HEK293 (cell line): Measurements from ENCODE around the gene ITGB4.

Experiments used
- CTCF ChIA-PET: fragments of 350-600 bp; formaldehyde crosslinking; extraction: SDS; loops from one replicate; lab custom pipeline; 2021; ENCODE audit warnings: antibody characterized with exemption; lab: Yijun Ruan, JAX
- POLR2A ChIA-PET: fragments of 300-600 bp; formaldehyde crosslinking; extraction: SDS; loops from one replicate; lab custom pipeline; 2020; ENCODE audit warnings: antibody characterized with exemption, inconsistent platforms; lab: Yijun Ruan, JAX
- H3K27ac ChIP-seq: fragments of 200-500 bp; sonication (Bioruptor generic); 2 replicates; pipeline ENCODE4 v1.5.1; 2014; ENCODE audit warnings: low read depth, low read length, control low read depth, inconsistent platforms; ENCODE audit errors: extremely low read depth
- H3K36me3 ChIP-seq, 2 experiments: fragments of 200-500 bp in 1 of 2; sonication (Bioruptor generic) in 1 of 2; 1 replicate in 1 of 2; 2 replicates in 1 of 2; pipeline ENCODE4 v1.5.1; 2014 to 2017; ENCODE audit warnings: inconsistent platforms in 2 of 2, low read length in 2 of 2; ENCODE audit not compliant: control insufficient read depth in 2 of 2, insufficient read depth in 1 of 2
- H3K4me1 ChIP-seq: fragments of 200-500 bp; sonication (Bioruptor generic); 2 replicates; pipeline ENCODE4 v1.5.1; 2014; ENCODE audit warnings: mild to moderate bottlenecking, low read length, inconsistent platforms; ENCODE audit not compliant: control insufficient read depth, insufficient read depth
- H3K4me3 ChIP-seq: 2 replicates; pipeline ENCODE4 v1.5.1; 2011; ENCODE audit warnings: low read depth, mild to moderate bottlenecking, control low read depth, low read length, moderate library complexity
- H3K9me3 ChIP-seq: fragments of 200-500 bp; sonication (Bioruptor generic); 2 replicates; pipeline ENCODE4 v1.5.1; 2014; ENCODE audit warnings: low read depth, low read length, inconsistent platforms; ENCODE audit not compliant: control insufficient read depth, insufficient read depth
- INSM2 ChIP-seq: fragments of 450-650 bp; formaldehyde crosslinking; IDR thresholded peaks from 2 replicates; pipeline ENCODE4 v1.5.1; 2016; ENCODE audit warnings: missing biosample characterization, missing genetic modification characterization
- PATZ1 ChIP-seq: fragments of 450-650 bp; formaldehyde crosslinking; IDR thresholded peaks from 2 replicates; pipeline ENCODE4 v1.5.1; 2016; ENCODE audit warnings: missing biosample characterization, missing genetic modification characterization
- SCRT1 ChIP-seq: fragments of 450-650 bp; formaldehyde crosslinking; IDR thresholded peaks from 2 replicates; pipeline ENCODE4 v1.5.1; 2016; ENCODE audit warnings: missing biosample characterization, missing genetic modification characterization, borderline replicate concordance
- SCRT2 ChIP-seq: fragments of 450-650 bp; formaldehyde crosslinking; IDR thresholded peaks from 2 replicates; pipeline ENCODE4 v1.5.1; 2016; ENCODE audit warnings: missing biosample characterization, missing genetic modification characterization
- TRIM28 ChIP-seq: IDR thresholded peaks from 2 replicates; pipeline ENCODE4 v1.6.1; 2011; ENCODE audit warnings: low read length, control low read depth, borderline replicate concordance
- ZBTB21 ChIP-seq: fragments of 450-650 bp; formaldehyde crosslinking; IDR thresholded peaks from 2 replicates; pipeline ENCODE4 v1.5.1; 2017; ENCODE audit warnings: missing biosample characterization, missing genetic modification characterization
- ZNF146 ChIP-seq: fragments of 450-650 bp; formaldehyde crosslinking; IDR thresholded peaks from 2 replicates; pipeline ENCODE4 v1.5.1; 2016; ENCODE audit warnings: missing biosample characterization, missing genetic modification characterization
- ZNF174 ChIP-seq: fragments of 450-650 bp; formaldehyde crosslinking; IDR thresholded peaks from 2 replicates; pipeline ENCODE4 v1.5.0; 2017; ENCODE audit warnings: missing biosample characterization, mild to moderate bottlenecking, missing genetic modification characterization
- ZNF202 ChIP-seq: fragments of 450-650 bp; formaldehyde crosslinking; IDR thresholded peaks from 2 replicates; pipeline ENCODE4 v1.5.1; 2016; ENCODE audit warnings: missing biosample characterization, missing genetic modification characterization, borderline replicate concordance
- ZNF266 ChIP-seq: fragments of 450-650 bp; formaldehyde crosslinking; IDR thresholded peaks from 2 replicates; pipeline ENCODE4 v1.5.1; 2016; ENCODE audit warnings: missing biosample characterization, missing genetic modification characterization, low read depth
- ZNF521 ChIP-seq: fragments of 450-650 bp; formaldehyde crosslinking; IDR thresholded peaks from 2 replicates; pipeline ENCODE4 v1.5.1; 2017; ENCODE audit warnings: missing biosample characterization, mild to moderate bottlenecking, missing genetic modification characterization
- ZNF624 ChIP-seq: fragments of 450-650 bp; formaldehyde crosslinking; IDR thresholded peaks from 2 replicates; pipeline ENCODE4 v1.5.1; 2017; ENCODE audit warnings: missing biosample characterization, missing genetic modification characterization
- ZNF701 ChIP-seq: fragments of 450-650 bp; formaldehyde crosslinking; IDR thresholded peaks from 2 replicates; pipeline ENCODE4 v1.5.1; 2016; ENCODE audit warnings: missing biosample characterization, missing genetic modification characterization
- ZNF768 ChIP-seq: fragments of 450-650 bp; formaldehyde crosslinking; IDR thresholded peaks from 2 replicates; pipeline ENCODE4 v1.5.1; 2018; ENCODE audit warnings: missing biosample characterization, mild to moderate bottlenecking, missing genetic modification characterization
- ZNF830 ChIP-seq: fragments of 450-650 bp; IDR thresholded peaks from 2 replicates; pipeline ENCODE4 v1.5.0; 2018; ENCODE audit warnings: missing biosample characterization, missing genetic modification characterization, low read depth, mild to moderate bottlenecking, moderate library complexity
- ZNF843 ChIP-seq: fragments of 450-650 bp; formaldehyde crosslinking; IDR thresholded peaks from 2 replicates; pipeline ENCODE4 v1.5.1; 2016; ENCODE audit warnings: missing biosample characterization, missing genetic modification characterization
- ZSCAN18 ChIP-seq: fragments of 450-650 bp; formaldehyde crosslinking; IDR thresholded peaks from 2 replicates; pipeline ENCODE4 v1.5.1; 2016; ENCODE audit warnings: missing biosample characterization, missing genetic modification characterization
- ZSCAN5A ChIP-seq: fragments of 450-650 bp; formaldehyde crosslinking; IDR thresholded peaks from 2 replicates; pipeline ENCODE4 v1.5.1; 2016; ENCODE audit warnings: missing biosample characterization, missing genetic modification characterization

Gene ITGB4

GRCh38 chr17:75695141-75695829 lies 26.0 kb upstream of the ITGB4 start:
- H3K36me3 ChIP-seq: peaks cover 20 to 90% of the 10 kb centered on the region in 2 experiments; a peak in 2 of 3 replicates

GRCh38 chr17:75695830-75696271 lies 25.4 kb upstream of the ITGB4 start:
- Histone ChIP-seq H3K36me3 (peaks cover 17 to 90% of the 10 kb centered on the region in 2 experiments; a peak in 2 of 3 replicates), H3K4me3 (no peak overlapping the region), H3K27ac (no peak overlapping the region), H3K4me1 (no peaks in the 10 kb centered on the region; the same call in 1 of the 2 replicates), H3K9me3 (no peaks in the 10 kb centered on the region)
- TF ChIP-seq ZNF843 (tag by site-specific recombination) (no peak), ZNF266 (tag by site-specific recombination) (no peak), ZNF202 (tag by site-specific recombination) (no peak), ZBTB21 (tag by site-specific recombination) (no peak), SCRT2 (no peak), ZSCAN5A (no peak), ZNF768 (tag by site-specific recombination) (no peak)
- CTCF ChIA-PET: interaction anchor here (0.6 kb wide), 1 partner anchor 43 kb away, joined by 3 read pairs; no protein-coding TSS in a partner anchor
- POLR2A ChIA-PET: no interaction called here

More at GRCh38 chr17:75695141-75695829, 26.0 kb upstream of the ITGB4 start:
- ChIA-PET CTCF (interaction anchor here (0.6 to 6.6 kb wide), 4 partner anchors 42 to 62 kb away, joined by 3 to 48 read pairs (median 4); partner anchors contain the start of gene SMIM5), POLR2A (no interaction called here)
- H3K9me3 ChIP-seq: no peaks in the 10 kb centered on the region
- no peak overlapping the region for H3K27ac ChIP-seq
- TF ChIP-seq INSM2 (tag by site-specific recombination) (no peak), ZNF830 (no peak), SCRT1 (tag by site-specific recombination) (no peak), ZSCAN18 (tag by site-specific recombination) (no peak), ZNF701 (tag by site-specific recombination) (no peak), TRIM28 (no peak), PATZ1 (tag by site-specific recombination) (no peak), ZNF521 (tag by site-specific recombination) (no peak), ZNF174 (no peak), ZNF146 (tag by site-specific recombination) (no peak), ZNF624 (tag by site-specific recombination) (no peak)
- no peaks in the 10 kb centered on the region; the same call in 1 of the 2 replicates for H3K4me1 ChIP-seq
- H3K4me3 ChIP-seq: no peak overlapping the region
